Measurements from ENCODE around the gene ROR2.
A peak's percentile ranks its signal among the peaks of the same experiment; 100 is the strongest.

ROR2 gene

GRCh38 chr9:91777292-91777830 lies 172.7 kb downstream of the ROR2 start:
- FAIRE-seq (no peak), DNase-seq (ENCODE audit: low spot score) (no peak)

GRCh38 chr9:91776409-91777291 lies 173.4 kb downstream of the ROR2 start:
- DNase-seq (ENCODE audit: low spot score) (no peak), FAIRE-seq (no peak)

- FAIRE-seq (no peak), DNase-seq (ENCODE audit: low spot score) (no peak)
Measured at GRCh38 chr9:91775708-91776028, 174.4 kb downstream of the ROR2 start.

GRCh38 chr9:91775011-91775707 lies 174.9 kb downstream of the ROR2 start:
- no peak for FAIRE-seq

GRCh38 chr9:91773156-91773555 lies 176.9 kb downstream of the ROR2 start:
- FAIRE-seq = no peak

More at GRCh38 chr9:91775011-91775707, 174.9 kb downstream of the ROR2 start:
- DNase-seq (ENCODE audit: low spot score) = peak; percentile 80

GRCh38 chr9:91771864-91772263 lies 178.2 kb downstream of the ROR2 start:
- DNase-seq (ENCODE audit: low spot score) (no peak), FAIRE-seq (no peak)

More at GRCh38 chr9:91773156-91773555, 176.9 kb downstream of the ROR2 start:
- no peak for DNase-seq (ENCODE audit: low spot score)

- FAIRE-seq = peak; percentile 17
- DNase-seq (ENCODE audit: low spot score) = peak; percentile 72
Measured at GRCh38 chr9:91771027-91771426, 179.0 kb downstream of the ROR2 start.

GRCh38 chr9:91770229-91770628 lies 179.8 kb downstream of the ROR2 start:
- DNase-seq (ENCODE audit: low spot score) = no peak
- FAIRE-seq = no peak

- FAIRE-seq (no peak), DNase-seq (ENCODE audit: low spot score) (no peak)
Measured at GRCh38 chr9:91768977-91769916, 180.8 kb downstream of the ROR2 start.

GRCh38 chr9:91768507-91768906 lies 181.5 kb downstream of the ROR2 start:
- DNase-seq (ENCODE audit: low spot score) (no peak), FAIRE-seq (no peak)

DNA sequence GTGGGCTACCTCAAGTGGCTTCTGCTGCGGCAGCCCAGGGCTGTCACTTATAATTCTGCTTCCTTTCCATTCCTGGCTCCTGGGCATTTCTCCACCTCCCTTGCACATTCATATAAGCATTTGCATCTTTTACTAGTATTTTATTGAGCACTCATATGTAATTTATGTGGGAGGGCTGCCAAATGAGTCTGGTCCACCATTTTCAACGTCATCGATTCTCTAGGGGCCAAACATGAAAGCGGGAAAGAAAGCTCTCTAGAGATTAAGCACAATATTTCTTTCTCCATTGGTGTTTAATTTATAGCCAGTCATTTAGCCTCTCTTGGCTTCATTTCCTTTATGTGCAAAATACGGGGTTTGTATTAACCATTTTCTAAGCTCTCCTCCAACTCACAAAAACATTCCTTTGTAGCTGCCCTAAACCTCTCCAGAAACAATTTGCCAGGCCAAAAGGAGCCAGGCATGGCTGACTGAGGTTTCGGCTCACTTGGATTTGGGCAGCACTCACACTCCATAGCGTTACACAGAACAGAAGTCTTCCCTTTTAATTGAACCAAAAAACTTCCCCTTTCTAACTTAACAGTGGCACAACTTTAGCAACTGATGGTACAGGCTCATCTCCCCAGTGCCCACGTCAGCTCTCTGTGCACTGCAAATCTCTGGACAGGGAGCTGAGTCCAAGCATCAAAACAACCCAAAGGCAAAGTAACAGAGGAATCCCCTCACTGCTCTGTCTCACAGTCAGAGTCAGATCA lies 183.5 kb downstream of the ROR2 start:
- FAIRE-seq = no peak
- DNase-seq (ENCODE audit: low spot score) = no peak

GRCh38 chr9:91765296-91765695 lies 184.7 kb downstream of the ROR2 start:
- no peak for DNase-seq (ENCODE audit: low spot score)
- no peak for FAIRE-seq

- DNase-seq (ENCODE audit: low spot score) (no peak), FAIRE-seq (no peak)
Measured at GRCh38 chr9:91764661-91765060, 185.4 kb downstream of the ROR2 start.

DNA sequence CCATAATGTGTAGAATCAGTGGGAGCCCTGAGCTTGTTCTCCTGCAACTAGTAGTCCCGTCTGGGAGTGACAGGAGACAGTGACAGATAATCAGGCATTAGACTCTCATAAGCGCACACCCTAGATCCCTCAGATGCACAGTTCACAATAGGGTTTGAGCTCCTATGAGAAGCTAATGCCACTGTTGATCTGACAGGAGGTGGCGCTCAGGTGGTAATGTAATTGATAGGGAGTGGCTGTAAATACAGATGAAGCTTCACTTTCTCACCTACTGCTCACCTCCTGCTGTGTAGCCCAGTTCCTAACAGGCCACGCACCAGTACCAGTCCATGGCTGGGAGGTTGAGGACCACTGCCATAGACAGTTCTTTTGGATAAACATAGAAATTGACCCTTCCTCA lies 188.7 kb downstream of the ROR2 start:
- no peak for DNase-seq (ENCODE audit: low spot score)
- FAIRE-seq = no peak

- DNase-seq (ENCODE audit: low spot score) (no peak), FAIRE-seq (no peak)
Measured at GRCh38 chr9:91760906-91761305, 189.1 kb downstream of the ROR2 start.

DNA sequence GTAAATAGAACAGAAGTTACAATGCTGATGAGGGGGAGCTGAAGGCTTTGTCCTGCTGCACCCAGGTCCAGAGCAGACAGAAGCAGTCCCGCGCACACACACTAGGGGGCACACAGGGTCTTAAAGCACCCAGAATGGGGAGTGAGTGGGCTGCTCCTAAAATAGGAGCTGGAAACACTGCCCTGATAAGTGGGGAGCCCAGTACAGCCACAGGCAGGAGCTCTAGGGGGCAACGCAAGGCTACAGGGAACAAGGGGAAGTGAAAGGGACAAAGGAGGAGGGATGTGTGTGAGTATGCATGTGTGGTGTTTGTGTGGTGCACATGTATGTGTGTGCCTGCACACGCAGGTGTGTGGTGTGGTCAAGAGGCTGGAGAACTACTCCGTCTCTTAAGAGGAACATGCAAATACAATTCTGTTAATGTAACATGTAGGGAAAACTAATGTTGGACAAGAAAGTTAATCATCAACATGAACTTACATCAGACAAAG lies 191.5 kb downstream of the ROR2 start:
- FAIRE-seq (no peak), DNase-seq (ENCODE audit: low spot score) (peak; percentile 57)

DNA sequence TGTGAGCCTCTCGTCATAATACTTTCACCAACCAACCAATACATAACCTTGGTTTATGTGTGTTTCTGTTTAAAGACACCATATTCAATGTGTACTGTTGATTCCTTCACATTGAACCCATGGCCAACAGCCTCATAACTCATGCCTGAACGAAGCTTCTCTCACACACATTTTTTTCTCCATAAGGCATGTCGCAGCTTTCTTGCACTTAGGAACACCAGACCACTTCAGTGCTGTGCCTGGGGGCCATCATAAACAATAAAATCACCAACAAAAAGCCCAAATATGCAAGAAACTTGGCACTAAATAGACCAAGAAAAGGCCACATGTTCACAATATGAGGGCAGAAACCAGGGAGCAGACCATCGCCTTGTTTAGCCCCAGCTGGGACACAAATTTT lies 192.2 kb downstream of the ROR2 start:
- no peak for DNase-seq (ENCODE audit: low spot score)
- FAIRE-seq = no peak

GRCh38 chr9:91756510-91756780 lies 193.6 kb downstream of the ROR2 start:
- FAIRE-seq = no peak

DNA sequence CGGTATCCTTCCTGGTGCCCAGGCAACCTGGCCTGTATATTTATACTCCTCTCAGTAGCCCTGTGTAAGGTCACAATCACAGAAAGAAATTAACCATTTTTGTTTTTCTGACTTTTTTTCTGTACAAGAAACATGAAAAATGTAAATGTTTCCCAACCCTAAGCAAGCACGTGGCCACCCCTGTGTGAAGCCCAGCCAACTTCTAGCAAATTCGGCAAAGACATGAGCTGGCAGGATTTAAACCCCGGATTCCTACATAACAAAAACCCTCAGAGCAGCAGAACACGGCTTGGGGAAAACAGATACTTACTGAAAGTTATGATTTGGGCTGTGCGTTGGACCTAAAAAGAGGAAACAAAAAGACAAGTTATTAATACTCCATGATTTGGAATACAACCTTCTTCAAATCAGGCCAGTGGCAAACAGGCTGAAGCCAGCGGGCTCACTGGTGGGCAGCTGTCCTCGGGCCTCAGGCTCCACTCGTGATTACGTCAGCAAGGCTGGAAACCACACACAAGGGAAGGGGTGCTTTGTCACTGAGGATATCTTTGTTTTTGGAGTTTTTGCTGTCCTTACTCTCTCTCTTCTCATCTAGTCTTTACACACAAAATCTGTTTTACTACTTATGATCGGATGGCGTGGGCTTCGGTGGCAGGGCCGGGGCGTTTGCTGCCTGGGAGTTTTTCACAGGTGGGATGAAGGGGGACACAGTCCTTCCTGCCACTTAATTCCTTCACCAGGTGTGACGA lies 194.1 kb downstream of the ROR2 start:
- FAIRE-seq = no peak
- DNase-seq (ENCODE audit: low spot score) = no peak

More at GRCh38 chr9:91756510-91756780, 193.6 kb downstream of the ROR2 start:
- no peak for DNase-seq (ENCODE audit: low spot score)

- no peak for DNase-seq (ENCODE audit: low spot score)
Measured at GRCh38 chr9:91753711-91754110, 196.3 kb downstream of the ROR2 start.

More at GRCh38 chr9:91753711-91754110, 196.3 kb downstream of the ROR2 start:
- FAIRE-seq = no peak
